Fibroblast of peridontal ligament (primary cell): Measurements from ENCODE around the gene MAGOH.
A peak's percentile ranks its signal among the peaks of the same experiment; 100 is the strongest.
"Not testable (repeated sequence)": the region's sequence is repeated elsewhere in the genome, so short reads cannot be mapped to it uniquely, and the experiment has no call there.

Source experiments
- DNase-seq: peaks from one replicate; pipeline ENCODE4 v3.0.0-alpha.2; 2010; ENCODE audit errors: extremely low read depth

The MAGOH gene

DNA sequence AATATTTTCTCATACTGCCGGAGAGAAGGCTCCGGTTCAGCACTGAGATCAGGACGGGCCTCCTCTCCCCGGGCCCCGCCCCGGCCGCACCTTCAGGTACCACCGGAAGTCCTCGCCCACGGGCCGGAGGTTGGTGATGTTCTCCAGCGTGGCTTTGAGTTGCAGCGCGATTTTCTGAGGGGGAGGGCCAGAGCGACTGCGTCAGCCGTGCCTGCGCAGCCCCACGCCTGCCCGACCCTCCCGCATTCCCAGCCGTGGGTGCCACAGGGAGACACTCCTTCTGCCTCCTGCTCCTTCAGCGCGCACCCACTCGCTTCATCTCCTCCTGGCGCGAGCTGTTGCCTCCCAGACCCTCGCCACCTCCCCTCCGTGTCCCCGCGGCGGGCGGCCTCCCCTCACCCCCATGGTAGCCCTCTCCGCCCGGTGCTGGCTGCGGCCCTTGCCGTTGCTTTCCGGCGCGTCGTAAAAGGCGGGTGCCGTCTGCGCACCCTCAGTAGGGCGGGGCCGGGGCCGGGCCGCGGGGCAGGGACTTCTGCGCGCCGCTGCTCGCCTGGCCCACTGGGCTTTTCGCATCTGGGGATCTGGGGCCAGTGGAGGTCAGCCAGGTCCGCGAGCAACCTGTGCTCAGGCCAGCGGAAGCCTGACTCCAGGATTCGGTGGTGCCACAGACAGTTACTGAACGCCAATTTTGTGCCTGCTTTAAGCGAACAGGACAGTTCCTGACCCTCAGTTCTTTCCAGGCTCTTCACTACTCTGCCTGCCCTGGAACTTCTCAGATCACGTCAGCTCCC, 18.0 kb downstream of the MAGOH start, which contains the start of gene CZIB:
CZIB (minus strand) TSS at position 464 of the 791 bp plus-strand sequence; CDS start at position 405, 59 bp downstream.
- peak; percentile 84 for DNase-seq

DNA sequence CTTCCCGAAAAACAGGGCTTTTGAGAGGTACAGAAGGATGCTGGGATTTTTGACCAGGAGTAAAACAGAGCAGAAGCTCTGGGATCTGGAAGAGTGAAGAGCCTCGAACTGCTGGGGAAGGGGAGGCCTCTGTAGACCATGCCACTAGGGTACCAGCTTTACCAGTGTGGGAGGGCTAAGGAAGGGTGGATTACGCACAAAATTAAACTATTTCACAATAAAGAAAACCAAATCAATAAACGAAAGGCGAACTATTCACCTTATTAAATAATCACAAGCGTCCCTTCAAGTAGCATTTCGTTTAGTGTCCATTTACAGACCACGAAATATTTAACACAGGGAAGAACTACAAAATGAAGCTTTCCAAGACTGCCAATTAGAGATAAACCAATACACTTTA, 18.6 kb downstream of the MAGOH start:
- no peak for DNase-seq

DNA sequence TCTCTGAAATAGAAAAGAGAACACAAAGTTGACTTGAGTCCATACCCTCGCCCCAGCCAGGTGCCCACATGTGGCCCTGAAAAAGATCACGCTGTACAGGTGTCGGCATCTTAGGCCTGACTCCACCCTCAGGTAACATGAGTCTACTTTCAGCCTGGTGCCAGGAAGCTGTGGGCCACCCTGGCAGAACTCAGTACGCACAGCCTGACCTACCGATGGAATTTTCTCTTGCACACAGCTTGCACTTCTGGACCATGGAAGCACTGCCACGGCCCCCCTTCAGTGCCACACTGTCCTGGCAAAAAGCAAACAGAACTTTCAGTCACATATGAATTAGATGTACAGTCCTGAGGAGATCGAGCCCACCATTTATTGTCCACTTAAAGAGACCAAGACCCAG, 20.1 kb downstream of the MAGOH start:
- DNase-seq: no peak

DNA sequence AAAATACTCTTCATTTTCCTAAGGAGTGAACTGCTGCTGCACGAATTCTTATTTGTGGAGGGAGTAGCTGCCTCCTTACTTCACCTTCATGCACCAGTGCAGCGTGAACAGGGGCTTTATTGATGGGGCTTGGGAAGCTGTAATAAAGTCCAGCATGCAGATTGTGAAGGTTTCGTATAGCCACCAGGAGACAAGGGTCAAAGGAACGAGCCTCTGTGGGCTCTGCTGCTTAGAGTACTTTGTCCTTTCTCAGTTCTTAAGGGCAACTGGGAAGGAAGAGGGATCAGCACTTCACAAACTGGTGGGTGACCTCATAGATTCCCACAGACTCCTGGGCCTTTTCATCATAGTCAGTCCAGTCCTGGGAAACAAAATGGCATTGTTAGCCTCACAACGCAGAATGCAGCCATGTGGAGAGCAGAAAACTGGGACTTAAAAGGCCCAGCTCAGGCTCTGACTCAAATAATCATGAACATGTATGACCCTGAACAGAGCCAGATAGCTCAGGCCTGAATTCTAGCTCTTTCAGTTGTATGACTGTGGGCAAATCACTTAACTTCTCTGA, 23.9 kb downstream of the MAGOH start:
- no peak for DNase-seq

DNA sequence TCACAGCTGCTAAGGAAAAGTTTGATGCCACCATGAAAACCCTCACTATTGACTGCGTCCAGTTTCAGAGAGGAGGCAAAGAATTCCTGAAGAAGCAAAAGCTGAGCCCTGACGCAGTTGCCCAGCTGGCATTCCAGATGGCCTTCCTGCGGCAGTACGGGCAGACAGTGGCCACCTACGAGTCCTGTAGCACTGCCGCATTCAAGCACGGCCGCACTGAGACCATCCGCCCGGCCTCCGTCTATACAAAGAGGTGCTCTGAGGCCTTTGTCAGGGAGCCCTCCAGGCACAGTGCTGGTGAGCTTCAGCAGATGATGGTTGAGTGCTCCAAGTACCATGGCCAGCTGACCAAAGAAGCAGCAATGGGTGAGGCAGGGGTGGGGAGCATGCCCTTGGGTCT, 27.4 kb downstream of the MAGOH start:
- DNase-seq: no peak

DNA sequence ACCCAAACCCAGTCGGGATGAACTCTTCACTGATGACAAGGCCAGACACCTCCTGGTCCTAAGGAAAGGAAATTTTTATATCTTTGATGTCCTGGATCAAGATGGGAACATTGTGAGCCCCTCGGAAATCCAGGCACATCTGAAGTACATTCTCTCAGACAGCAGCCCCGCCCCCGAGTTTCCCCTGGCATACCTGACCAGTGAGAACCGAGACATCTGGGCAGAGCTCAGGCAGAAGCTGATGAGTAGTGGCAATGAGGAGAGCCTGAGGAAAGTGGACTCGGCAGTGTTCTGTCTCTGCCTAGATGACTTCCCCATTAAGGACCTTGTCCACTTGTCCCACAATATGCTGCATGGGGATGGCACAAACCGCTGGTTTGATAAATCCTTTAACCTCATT, 28.0 kb downstream of the MAGOH start:
- DNase-seq: no peak

DNA sequence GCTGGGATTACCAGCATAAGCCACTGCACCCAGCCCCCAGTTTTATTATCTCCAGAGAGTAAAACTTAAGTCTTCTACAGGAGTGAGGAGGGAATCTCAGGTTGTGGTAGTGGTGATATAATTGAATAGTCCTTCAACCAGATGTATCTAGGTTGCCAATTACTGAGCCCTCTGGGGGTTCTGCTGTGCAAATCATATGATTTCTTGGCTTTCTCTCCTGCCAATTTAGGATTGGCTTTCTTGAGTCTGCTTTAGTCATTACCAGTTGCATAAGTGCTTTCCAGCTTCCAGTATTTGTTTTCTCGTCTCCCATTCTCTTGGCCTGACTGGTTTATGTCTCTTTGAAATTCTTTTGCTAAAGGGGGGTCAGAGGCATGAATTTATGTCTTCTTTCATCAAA, 30.6 kb downstream of the MAGOH start:
- peak; percentile 88 for DNase-seq

DNA sequence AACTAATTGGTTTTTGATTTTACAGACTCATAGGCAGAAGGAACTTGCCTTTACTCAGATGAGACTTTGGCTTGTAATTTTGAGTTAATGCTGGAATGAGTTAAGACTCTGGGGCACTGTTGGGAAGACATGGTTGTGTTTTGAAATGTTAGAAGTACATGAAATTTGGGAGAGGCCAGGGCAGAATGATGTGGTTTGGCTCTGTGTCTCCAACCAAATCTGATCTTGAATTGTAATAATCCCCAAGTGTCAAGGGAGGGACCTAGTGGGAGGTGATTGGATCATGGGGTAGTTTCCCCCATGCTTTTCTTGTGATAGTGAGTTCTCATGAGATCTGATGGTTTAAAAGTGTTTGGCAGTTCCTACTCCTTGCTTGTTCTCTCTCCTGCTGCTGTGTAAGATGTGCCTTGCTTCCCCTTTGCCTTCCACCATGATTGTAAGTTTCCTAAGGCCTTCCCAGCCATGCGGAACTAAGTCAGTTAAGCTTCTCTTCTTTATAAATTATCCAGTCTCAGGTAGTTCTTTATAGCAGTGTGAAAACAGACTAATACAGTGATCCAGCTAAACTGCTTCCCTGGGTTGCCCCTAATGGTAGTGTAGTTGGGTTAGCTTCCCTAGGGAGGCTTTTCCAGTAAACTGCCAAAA, 31.5 kb downstream of the MAGOH start:
- peak; percentile 84 for DNase-seq

DNA sequence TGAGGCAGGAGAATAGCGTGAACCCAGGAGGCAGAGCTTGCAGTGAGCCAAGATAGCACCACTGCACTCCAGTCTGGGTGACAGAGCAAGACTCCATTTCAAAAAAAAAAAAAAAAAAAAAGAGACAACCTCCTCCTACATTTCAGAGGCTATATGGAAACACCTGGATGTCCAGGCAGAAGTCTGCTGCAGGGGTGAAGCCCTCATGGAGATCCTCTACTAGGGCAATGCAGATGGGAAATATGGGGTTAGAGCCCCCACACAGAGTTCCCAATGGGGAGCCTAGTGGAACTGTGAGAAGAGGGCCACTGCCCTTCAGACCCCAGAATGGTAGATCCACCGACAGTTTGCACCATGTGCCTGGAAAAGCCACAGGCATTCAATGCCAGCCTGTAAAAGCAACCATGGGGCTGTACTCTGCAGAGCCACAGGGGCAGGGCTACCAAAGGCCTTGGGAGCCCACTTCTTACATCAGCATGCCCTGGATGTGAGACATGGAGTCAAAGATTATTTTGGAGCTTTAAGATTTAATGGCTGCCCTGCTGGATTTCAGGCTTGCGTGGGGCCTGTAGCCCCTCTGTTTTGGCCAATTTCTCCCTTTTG, 32.1 kb downstream of the MAGOH start:
- DNase-seq: not testable (repeated sequence)

DNA sequence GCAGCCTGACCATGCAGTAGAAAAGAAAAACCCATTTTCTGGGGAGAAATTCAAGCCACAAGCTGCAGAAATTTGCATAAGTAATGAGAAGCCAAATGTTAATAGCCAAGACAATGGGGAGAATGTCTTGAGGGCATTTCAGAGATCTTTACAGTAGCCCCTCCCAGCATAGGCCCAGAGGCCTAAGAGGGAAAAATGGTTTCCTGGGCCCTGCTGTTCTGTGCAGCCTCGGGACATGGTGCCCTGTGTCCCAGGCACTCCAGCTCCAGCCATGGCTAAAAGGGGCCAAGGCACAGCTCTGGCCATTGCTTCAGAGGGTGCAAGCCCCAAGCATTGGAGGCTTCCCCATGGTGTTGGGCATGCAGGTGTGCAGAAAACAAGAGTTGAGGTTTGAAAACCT, 32.8 kb downstream of the MAGOH start:
- not testable (repeated sequence) for DNase-seq

DNA sequence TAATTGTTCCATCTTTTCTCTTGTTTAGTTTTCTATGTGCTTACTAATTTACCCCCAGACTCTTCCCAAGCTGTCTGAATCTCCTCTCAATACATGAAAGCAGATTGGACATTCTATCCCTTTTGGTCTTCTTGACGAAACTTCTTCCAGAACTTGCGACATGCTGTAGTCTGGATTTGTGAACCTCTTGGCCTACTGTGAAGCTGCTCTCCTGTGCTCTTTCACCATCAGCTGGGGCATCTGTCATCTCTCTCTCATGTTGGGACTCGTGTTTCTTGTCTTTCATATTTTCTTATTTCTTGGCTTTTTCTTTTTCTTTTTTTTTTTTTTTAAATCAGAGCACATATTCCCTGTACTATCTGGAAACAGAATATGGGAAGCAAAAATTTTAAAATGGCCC, 34.9 kb downstream of the MAGOH start:
- no peak for DNase-seq

DNA sequence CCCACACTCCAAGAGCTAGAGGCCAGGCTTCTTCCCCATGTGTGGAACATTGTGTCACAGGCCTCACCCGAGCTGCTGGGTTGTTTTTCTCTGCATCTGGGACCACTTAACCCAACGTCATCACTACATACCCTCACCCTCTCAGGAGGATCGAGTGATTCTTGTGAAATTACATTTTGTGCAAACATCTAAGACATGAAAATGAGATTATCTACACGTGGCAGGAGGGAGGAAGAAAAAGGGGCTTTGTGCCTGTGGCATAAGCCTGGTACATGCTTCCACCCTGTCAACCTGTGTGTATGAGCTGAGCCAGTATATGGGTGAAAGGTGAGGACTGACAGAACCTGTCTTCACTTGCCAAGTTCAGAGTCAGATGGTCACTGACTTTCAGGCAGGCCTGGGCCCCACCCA, 40.1 kb downstream of the MAGOH start:
- peak; percentile 96 for DNase-seq

DNA sequence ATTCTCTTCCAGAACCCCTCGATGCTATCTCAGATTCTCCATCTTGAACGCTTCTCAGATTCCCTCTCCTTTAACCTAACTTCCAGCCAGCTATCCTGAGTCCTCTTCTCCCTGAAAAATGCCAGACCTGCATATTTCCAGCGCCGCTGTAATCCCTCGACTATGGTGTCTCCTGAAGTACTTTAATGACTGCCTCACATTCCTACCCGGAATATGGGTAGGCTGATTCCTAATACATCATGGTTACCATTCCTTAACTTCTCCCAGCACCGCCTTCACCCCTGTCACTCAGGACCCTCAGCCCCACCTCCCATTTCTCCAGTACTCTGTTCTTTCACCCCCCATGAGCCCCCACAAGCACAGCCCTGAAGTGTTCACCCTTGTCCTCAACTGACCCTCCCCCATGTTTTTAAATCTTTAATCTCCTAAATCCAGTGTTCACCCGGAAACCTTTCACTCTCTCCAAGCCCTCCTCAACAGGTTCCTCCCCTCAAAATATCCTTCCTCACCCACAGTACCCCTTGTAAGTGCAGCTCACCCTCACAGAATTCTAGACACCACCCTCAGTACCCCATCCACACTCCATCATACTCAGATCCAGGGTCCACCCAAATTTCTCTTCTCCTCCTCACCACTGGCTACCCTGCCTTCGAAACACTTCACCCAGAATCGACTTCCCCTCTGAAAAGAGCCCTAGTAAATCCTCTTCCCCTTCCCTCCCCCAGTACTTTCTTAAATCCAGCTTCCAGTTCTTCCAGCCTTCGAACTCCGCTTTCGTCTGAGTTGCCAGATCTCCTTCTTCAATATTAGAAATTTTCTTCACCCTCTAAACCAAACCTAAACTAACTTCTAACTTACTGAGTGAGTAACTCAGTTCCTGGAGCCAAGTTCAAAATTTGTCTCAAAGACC, 40.8 kb downstream of the MAGOH start:
- peak; percentile 48 for DNase-seq

DNA sequence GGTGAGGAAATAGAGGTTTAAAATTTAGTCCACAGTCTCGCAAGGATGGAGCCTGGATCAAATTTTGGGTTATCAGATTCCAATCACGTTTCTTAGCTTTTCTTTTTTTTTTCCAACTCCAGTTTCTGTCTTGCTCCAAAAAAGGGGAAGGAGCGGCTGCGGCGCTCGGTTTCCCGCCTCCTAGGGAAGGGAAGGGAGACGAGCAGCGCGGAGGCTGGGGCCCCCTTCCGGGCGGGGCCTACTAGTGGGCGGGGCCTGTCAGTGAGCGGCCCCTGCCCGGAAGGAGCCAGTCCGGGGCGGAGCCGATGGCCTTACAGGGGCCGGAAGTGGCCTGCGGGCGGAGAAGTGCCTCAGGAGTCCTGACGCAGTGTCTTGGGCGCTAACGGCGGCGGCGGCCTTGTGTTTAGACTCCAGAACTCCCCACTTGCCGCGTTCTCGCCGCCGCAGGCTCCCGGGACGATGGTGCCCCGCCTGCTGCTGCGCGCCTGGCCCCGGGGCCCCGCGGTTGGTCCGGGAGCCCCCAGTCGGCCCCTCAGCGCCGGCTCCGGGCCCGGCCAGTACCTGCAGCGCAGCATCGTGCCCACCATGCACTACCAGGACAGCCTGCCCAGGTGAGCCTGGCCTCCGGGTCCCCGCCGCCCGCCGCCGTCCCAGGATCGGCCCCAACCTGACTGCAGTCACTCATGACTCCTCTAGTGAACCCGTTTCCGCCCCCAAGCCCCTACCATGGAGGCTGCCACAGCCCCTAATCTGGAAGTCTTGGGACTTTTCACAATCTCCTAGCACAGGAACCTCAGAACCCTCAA, 41.6 kb downstream of the MAGOH start, which contains the start of gene CPT2:
CPT2 (plus strand) TSS at position 340 of the 806 bp plus-strand sequence; CDS start at position 460, 120 bp downstream.
- DNase-seq: peak; percentile 88

DNA sequence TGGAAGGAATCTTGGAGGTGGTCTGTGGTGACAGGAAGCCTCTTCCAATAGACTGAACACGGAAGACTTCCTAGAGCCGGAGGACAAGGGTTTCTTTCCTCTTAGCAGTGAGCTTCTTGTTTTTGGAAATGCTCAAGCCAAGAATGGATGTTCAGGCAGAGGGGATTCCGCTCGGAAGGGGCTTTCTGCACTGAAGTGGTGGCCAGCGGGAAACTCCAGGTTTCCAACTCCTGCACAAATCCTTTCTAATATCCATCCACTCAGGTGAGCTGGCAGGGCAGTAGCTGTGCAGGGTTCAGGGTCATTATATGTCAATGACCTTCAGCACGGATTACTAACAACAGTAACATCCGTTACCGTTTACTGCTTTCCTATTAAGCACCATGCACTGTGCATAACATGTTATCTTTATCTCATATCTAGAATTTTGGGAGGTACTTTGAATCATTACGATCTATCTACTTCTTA, 42.3 kb downstream of the MAGOH start:
- no peak for DNase-seq

DNA sequence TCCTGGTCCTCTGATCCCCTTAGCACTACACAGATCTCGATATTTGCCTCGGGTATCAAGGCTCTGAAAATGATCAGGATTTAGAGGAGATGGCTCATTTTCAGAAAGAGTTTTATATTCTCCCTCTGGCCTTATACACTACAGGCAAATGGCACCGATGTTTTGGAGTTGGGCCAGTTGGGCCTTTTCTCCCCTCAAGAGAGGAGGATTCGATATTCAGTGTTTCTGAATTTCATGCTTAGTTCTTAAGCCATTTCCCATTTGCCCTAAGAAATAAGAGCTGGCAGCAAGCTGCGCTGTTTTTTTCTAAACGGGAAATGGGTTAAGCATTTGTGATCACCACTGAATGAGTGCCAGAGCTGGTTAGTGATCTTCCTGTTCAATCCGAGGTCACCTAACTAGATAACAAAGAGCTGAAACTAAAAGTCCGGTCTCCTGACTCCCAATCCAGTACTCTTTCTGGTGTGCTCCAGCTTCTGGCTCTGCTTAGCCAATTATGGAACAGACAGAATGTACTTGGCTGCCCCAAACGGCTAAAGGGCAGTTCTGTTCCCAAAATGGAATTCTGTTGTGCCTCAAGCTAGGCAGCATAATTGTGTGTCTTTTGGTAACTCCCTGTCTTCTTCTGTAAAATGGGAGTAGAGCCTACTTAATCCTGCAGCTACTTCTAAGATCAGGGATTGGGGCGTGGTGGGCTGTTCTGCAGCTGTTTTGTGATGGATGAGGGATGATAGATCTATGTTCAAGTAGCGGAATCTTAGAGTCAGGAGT, 42.9 kb downstream of the MAGOH start:
- no peak for DNase-seq

DNA sequence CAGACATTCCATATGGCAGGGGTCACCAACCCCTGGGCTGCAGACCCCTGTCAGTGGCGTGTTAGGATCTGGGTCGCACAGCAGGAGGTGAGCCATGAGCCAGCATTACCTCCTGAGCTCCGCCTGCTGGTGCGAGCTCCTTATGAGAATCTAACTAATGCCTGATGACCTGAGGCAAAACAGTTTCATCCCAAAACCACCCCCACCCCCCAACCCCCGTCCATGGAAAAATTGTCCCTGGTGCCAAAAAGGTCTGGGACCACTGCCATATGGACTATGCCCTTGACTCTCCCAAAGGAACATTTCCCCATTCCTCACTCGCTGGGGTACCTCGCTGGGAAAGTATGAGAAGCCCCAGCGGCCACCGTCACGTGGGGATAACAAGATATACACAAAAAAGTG, 48.1 kb downstream of the MAGOH start:
- DNase-seq: no peak

DNA sequence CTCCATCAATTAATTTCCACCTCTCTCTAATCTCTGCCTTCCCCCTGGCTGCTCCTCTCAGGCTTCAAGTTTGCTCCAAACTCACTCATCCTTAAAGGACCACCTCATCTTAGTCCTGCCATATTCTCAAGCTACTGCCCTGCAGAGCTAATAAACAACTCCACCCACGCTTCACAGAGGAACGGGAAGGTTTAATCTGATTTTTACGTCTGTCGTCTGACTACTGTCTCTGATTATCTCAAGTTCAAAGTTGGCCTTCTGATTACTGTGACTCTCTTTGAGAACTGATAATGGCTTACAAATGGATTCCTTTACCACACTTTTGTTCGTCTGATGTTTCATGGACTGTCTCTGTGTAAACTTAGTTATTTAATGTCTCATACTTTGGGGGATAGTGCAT, 49.3 kb downstream of the MAGOH start:
- no peak for DNase-seq

DNA sequence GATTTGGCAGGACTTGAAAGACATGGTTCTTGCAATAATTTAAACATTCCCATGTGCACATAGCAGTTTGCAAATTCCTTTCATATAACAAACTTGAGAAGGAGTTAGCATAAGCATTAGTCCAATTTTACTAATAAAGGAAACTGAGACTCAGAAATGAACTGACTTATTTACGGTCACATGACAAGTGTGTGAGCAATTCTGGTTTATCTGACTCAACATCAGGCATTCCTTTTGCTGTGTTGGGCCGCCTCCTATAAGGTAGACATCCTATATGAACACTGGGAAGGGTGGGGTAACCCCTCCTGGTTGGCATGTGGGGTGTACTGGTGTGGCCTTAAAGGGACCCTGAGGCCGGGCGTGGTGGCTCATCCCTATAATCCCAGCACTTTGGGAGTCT, 50.2 kb downstream of the MAGOH start:
- no peak for DNase-seq

DNA sequence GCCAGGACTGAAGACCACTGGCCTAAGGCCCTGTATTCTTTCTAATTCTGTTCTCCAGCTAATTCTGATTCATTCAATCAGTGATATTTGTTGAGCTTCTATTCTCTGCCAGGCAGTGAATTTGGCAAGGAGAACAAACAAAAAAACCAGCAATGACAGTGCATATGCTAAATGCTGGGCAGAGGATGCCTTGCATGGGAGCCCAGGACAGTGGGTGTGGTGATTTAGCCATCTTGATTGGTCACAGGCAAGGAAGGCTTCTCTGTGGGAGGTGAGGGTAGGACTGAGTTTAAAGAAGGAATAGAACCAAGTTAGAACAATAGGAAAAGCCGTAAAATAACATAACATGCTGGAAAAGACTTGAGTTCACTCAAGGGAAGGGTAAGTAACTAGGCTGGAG, 50.9 kb downstream of the MAGOH start:
- DNase-seq: no peak
